WTC11 (cell line): ENCODE measurements around the gene ABCC11. TPM values are rescaled to one million over a fixed set of nuclear protein-coding genes. Genes with fewer than 3 reads are reported as not detected.

Experiments used
- ATAC-seq: fragments of 200-7000 bp; cut with Tn5 transposase; 2 replicates; pipeline ENCODE4 v1.10.0; 2021; ENCODE audit warnings: mild to moderate bottlenecking, moderate library complexity
- CTCF ChIA-PET: fragments of 300-600 bp; sonication (Branson Sonifier 250); formaldehyde crosslinking; loops from one replicate; lab custom pipeline; 2021; ENCODE audit warnings: antibody characterized with exemption; lab: Charles Lee
- POLR2A ChIA-PET: fragments of 350-600 bp; sonication (Branson Sonifier 250); formaldehyde crosslinking; loops from one replicate; lab custom pipeline; 2021; ENCODE audit warnings: antibody characterized with exemption; lab: Charles Lee
- DNase-seq: peaks from one replicate; pipeline ENCODE4 v3.0.0; 2021; ENCODE audit warnings: low spot score
- H3K27ac Mint-ChIP-seq: 2 replicates; pipeline ENCODE4 v1.8.0; 2021; ENCODE audit warnings: mixed read lengths
- H3K27me3 Mint-ChIP-seq: 2 replicates; pipeline ENCODE4 v1.8.0; 2021; ENCODE audit warnings: low read depth, mild to moderate bottlenecking, moderate library complexity, mixed read lengths
- H3K36me3 Mint-ChIP-seq: 2 replicates; pipeline ENCODE4 v1.8.0; 2021; ENCODE audit warnings: mixed read lengths
- H3K4me1 Mint-ChIP-seq: 2 replicates; pipeline ENCODE4 v1.8.0; 2022; ENCODE audit warnings: mixed read lengths
- H3K4me3 Mint-ChIP-seq: 2 replicates; pipeline ENCODE4 v1.8.0; 2021; ENCODE audit warnings: mild to moderate bottlenecking, moderate library complexity, mixed read lengths
- H3K9me3 Mint-ChIP-seq: 2 replicates; pipeline ENCODE4 v1.8.0; 2021; ENCODE audit warnings: mixed read lengths
- AFF4 ChIP-seq: sonication (generic); formaldehyde crosslinking; IDR thresholded peaks from 2 replicates; pipeline ENCODE4 v1.8.1; 2023; ENCODE audit warnings: mild to moderate bottlenecking, missing genetic modification reagents, borderline replicate concordance
- ARID4B ChIP-seq: sonication (generic); formaldehyde crosslinking; IDR thresholded peaks from 2 replicates; pipeline ENCODE4 v1.8.0; 2023; ENCODE audit warnings: missing genetic modification reagents, mild to moderate bottlenecking, borderline replicate concordance
- HMGXB4 ChIP-seq: sonication (generic); formaldehyde crosslinking; IDR thresholded peaks from 2 replicates; pipeline ENCODE4 v1.8.1; 2023; ENCODE audit warnings: mild to moderate bottlenecking, moderate library complexity, missing genetic modification reagents
- MLX ChIP-seq: sonication (generic); formaldehyde crosslinking; IDR thresholded peaks from 2 replicates; pipeline ENCODE4 v1.8.1; 2023; ENCODE audit warnings: mild to moderate bottlenecking, missing genetic modification reagents, moderate library complexity
- NFATC4 ChIP-seq: fragments of 250-450 bp; sonication (Bioruptor Pico); IDR thresholded peaks from 2 replicates; pipeline ENCODE4 v1.9.0; 2021; ENCODE audit warnings: mild to moderate bottlenecking
- NFYB ChIP-seq: sonication (generic); formaldehyde crosslinking; conservative IDR thresholded peaks from 2 replicates; pipeline ENCODE4 v1.8.0; 2022; ENCODE audit warnings: low read depth, missing genetic modification reagents
- TCF7 ChIP-seq: sonication (generic); formaldehyde crosslinking; IDR thresholded peaks from 2 replicates; pipeline ENCODE4 v1.8.0; 2022; ENCODE audit warnings: mild to moderate bottlenecking, low read depth, missing genetic modification reagents, moderate library complexity
- USF1 ChIP-seq: sonication (generic); formaldehyde crosslinking; IDR thresholded peaks from 2 replicates; pipeline ENCODE4 v1.8.0; 2022; ENCODE audit warnings: mild to moderate bottlenecking, missing genetic modification reagents
- ZNF121 ChIP-seq: sonication (generic); formaldehyde crosslinking; IDR thresholded peaks from 2 replicates; pipeline ENCODE4 v1.8.0; 2023; ENCODE audit warnings: missing genetic modification reagents
- ZNF317 ChIP-seq: sonication (generic); formaldehyde crosslinking; IDR thresholded peaks from 2 replicates; pipeline ENCODE4 v1.8.1; 2023; ENCODE audit warnings: low read depth, mild to moderate bottlenecking, moderate library complexity, missing genetic modification reagents, borderline replicate concordance
- ZNF425 ChIP-seq: fragments of 250-450 bp; sonication (Bioruptor Pico); conservative IDR thresholded peaks from 2 replicates; pipeline ENCODE4 v1.9.0; 2021; ENCODE audit warnings: mild to moderate bottlenecking
- total RNA-seq: library from RNA; stranded (reverse); gene quantifications from 3 replicates; pipeline ENCODE4 v1.2.3, GENCODE V29; 2021

Gene ABCC11
- total RNA-seq, 1 experiment from 2014 or later, result not detected

GRCh38 chr16:48129926-48130325 lies 117.4 kb downstream of the ABCC11 start (continued):
- TF ChIP-seq ARID4B (CRISPR knock-in tag), result no peak

- Mint-ChIP-seq H3K27me3 (no peaks in the 10 kb centered on the region), H3K27ac (no peak overlapping the region), H3K9me3 (no peaks in the 10 kb centered on the region), H3K4me3 (no peak overlapping the region), H3K36me3 (no peaks in the 10 kb centered on the region), H3K4me1 (peaks cover 9% of the 10 kb centered on the region)
- ChIA-PET POLR2A (no interaction called here), CTCF (no interaction called here)
- ATAC-seq (no peak), DNase-seq (no peak)
- TF ChIP-seq TCF7 (CRISPR knock-in tag) (no peak), ARID4B (CRISPR knock-in tag) (no peak), ZNF425 (no peak), AFF4 (CRISPR knock-in tag) (no peak)
Observed at GRCh38 chr16:48128769-48129168, 118.6 kb downstream of the ABCC11 start.

- ChIA-PET CTCF (interaction anchor here (0.9 to 1.9 kb wide), 5 partner anchors 10 to 1090 kb away, joined by 3 to 7 read pairs (median 4); no protein-coding TSS in a partner anchor), POLR2A (no interaction called here)
- TF ChIP-seq ZNF317 (CRISPR knock-in tag) (no peak), ZNF121 (CRISPR knock-in tag) (no peak), MLX (CRISPR knock-in tag) (no peak), NFYB (no peak), USF1 (CRISPR knock-in tag) (no peak), HMGXB4 (CRISPR knock-in tag) (no peak), NFATC4 (CRISPR knock-in tag) (no peak)
- ATAC-seq, result no peak
- no peaks in the 10 kb centered on the region for H3K9me3 Mint-ChIP-seq
- no peak overlapping the region for H3K4me3 Mint-ChIP-seq
- no peak for DNase-seq
- no peak overlapping the region for H3K27ac Mint-ChIP-seq
- no peaks in the 10 kb centered on the region for H3K27me3 Mint-ChIP-seq
- H3K4me1 Mint-ChIP-seq, result peaks cover 9% of the 10 kb centered on the region
- H3K36me3 Mint-ChIP-seq, result no peaks in the 10 kb centered on the region
Observed at GRCh38 chr16:48126801-48127644, 120.3 kb downstream of the ABCC11 start.
